Adrenal gland (tissue), 5 donors: ENCODE data around the gene FCRL1.

Source experiments
- POLR2A ChIP-seq, 2 donors: fragments of 450-650 bp; IDR thresholded peaks; one replicate each; pipeline ENCODE4 v1.6.1; 2017; ENCODE audit warnings: antibody characterized with exemption in 2 of 2, mild to moderate bottlenecking in 2 of 2, moderate library complexity in 1 of 2
- TF ChIP-seq, protein P1 (sequence below), 6 experiments: fragments of 450-650 bp in 4 of 6; fragments of 200-600 bp in 2 of 6; sonication (generic) in 1 of 6; IDR thresholded peaks; 1 replicate in 5 of 6; 2 replicates in 1 of 6; pipeline versions ENCODE4 v1.5.1 to v1.8.0; 2016 to 2021; ENCODE audit warnings: antibody characterized with exemption in 6 of 6, mild to moderate bottlenecking in 2 of 6, moderate library complexity in 1 of 6
- donor health status: DM: no; HTN: no; CAD: no.

DNA sequence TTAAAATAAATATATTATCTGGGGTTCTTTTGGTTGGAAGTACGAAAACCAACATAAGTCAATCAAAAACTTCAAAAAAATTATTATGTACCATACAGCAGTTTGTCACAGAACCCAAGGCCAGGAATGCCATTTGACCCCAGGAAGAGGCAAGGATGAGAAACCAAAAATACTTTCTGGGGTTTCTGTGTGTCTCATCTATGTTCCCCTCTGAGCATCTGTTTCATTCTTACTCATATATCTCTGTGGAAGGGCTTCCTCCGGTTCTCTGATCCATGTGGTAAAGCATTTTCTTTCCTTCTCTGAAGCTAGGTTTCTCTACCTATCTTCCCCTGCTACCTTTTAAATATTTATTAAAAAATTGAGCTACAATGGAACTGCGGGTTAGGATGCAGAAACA lies 9.8 kb upstream of the FCRL1 start:
- TF ChIP-seq, protein P1, sequence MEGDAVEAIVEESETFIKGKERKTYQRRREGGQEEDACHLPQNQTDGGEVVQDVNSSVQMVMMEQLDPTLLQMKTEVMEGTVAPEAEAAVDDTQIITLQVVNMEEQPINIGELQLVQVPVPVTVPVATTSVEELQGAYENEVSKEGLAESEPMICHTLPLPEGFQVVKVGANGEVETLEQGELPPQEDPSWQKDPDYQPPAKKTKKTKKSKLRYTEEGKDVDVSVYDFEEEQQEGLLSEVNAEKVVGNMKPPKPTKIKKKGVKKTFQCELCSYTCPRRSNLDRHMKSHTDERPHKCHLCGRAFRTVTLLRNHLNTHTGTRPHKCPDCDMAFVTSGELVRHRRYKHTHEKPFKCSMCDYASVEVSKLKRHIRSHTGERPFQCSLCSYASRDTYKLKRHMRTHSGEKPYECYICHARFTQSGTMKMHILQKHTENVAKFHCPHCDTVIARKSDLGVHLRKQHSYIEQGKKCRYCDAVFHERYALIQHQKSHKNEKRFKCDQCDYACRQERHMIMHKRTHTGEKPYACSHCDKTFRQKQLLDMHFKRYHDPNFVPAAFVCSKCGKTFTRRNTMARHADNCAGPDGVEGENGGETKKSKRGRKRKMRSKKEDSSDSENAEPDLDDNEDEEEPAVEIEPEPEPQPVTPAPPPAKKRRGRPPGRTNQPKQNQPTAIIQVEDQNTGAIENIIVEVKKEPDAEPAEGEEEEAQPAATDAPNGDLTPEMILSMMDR (IDR thresholded peaks at IDR 0.05) = no peak
- TF ChIP-seq POLR2A (IDR thresholded peaks at IDR 0.05) = no peak
